Activated T-helper 17 cell treated with anti-CD3 and anti-CD28 coated beads, Interleukin-2, amount 50 U/mL, for 72 hours (primary cell): ENCODE data around the gene TMEM225B. TPM values are rescaled to one million over a fixed set of nuclear protein-coding genes. Genes with fewer than 3 reads are reported as not detected.
A peak's percentile ranks its signal among the peaks of the same experiment; 100 is the strongest.
"Not testable (repeated sequence)": the region's sequence is repeated elsewhere in the genome, so short reads cannot be mapped to it uniquely, and the experiment has no call there.

Experiments used
- ATAC-seq: fragments of 150-1000 bp; cut with Tn5 transposase; replicated peaks from 2 replicates; pipeline ENCODE4 v1.10.0; 2021; ENCODE audit warnings: mild to moderate bottlenecking, moderate library complexity
- H3K27ac Mint-ChIP-seq: one replicate; pipeline ENCODE4 v1.8.0; 2022; ENCODE audit warnings: mixed read lengths
- H3K27me3 Mint-ChIP-seq: one replicate; pipeline ENCODE4 v1.8.0; 2022; ENCODE audit warnings: mixed read lengths
- H3K36me3 Mint-ChIP-seq: one replicate; pipeline ENCODE4 v1.8.0; 2022; ENCODE audit warnings: low read depth, mild to moderate bottlenecking, mixed read lengths
- H3K4me1 Mint-ChIP-seq: one replicate; pipeline ENCODE4 v1.8.0; 2022; ENCODE audit warnings: mixed read lengths
- H3K4me3 Mint-ChIP-seq: one replicate; pipeline ENCODE4 v1.8.0; 2022; ENCODE audit warnings: mild to moderate bottlenecking, mixed read lengths
- H3K9me3 Mint-ChIP-seq: one replicate; pipeline ENCODE4 v1.8.0; 2022; ENCODE audit warnings: mixed read lengths
- total RNA-seq, 2 donors: library from RNA; stranded (reverse); gene quantifications; one replicate each; pipeline ENCODE4 v1.2.3, GENCODE V29; 2022

The TMEM225B gene
- total RNA-seq, 2 donors from 2014 or later: 0.86 to 4.4 TPM

- H3K4me1 Mint-ChIP-seq: peaks cover 49% of the 10 kb centered on the region
- H3K27ac Mint-ChIP-seq: peak overlapping the region; percentile 97
- no peaks in the 10 kb centered on the region for H3K27me3 Mint-ChIP-seq
- H3K9me3 Mint-ChIP-seq: no peaks in the 10 kb centered on the region
- H3K36me3 Mint-ChIP-seq: peaks cover 100% of the 10 kb centered on the region
- ATAC-seq: peak; percentile 64
- H3K4me3 Mint-ChIP-seq: peak overlapping the region; percentile 93
Measured at GRCh38 chr7:99623702-99624447, 25.8 kb downstream of the TMEM225B start.

GRCh38 chr7:99624484-99624883 lies 26.4 kb downstream of the TMEM225B start:
- Mint-ChIP-seq H3K27ac (peak overlapping the region; percentile 97), H3K9me3 (no peaks in the 10 kb centered on the region), H3K36me3 (peaks cover 100% of the 10 kb centered on the region), H3K4me3 (peak overlapping the region; percentile 93), H3K27me3 (no peaks in the 10 kb centered on the region), H3K4me1 (peaks cover 45% of the 10 kb centered on the region)
- ATAC-seq: peak; percentile 67

GRCh38 chr7:99625321-99625720 lies 27.3 kb downstream of the TMEM225B start:
- Mint-ChIP-seq H3K27ac (peak overlapping the region; percentile 97), H3K36me3 (peaks cover 100% of the 10 kb centered on the region), H3K4me3 (peak overlapping the region; percentile 93), H3K27me3 (no peaks in the 10 kb centered on the region), H3K9me3 (no peaks in the 10 kb centered on the region), H3K4me1 (peaks cover 44% of the 10 kb centered on the region)
- ATAC-seq: no peak

- peaks cover 100% of the 10 kb centered on the region for H3K36me3 Mint-ChIP-seq
- H3K4me3 Mint-ChIP-seq: peak overlapping the region; percentile 93
- no peak for ATAC-seq
- H3K27ac Mint-ChIP-seq: peak overlapping the region; percentile 97
- H3K4me1 Mint-ChIP-seq: peaks cover 44% of the 10 kb centered on the region
- no peaks in the 10 kb centered on the region for H3K27me3 Mint-ChIP-seq
- no peaks in the 10 kb centered on the region for H3K9me3 Mint-ChIP-seq
Measured at GRCh38 chr7:99625961-99626360, 27.9 kb downstream of the TMEM225B start.

GRCh38 chr7:99626661-99627060 lies 28.6 kb downstream of the TMEM225B start:
- Mint-ChIP-seq H3K9me3 (no peaks in the 10 kb centered on the region), H3K4me1 (peaks cover 51% of the 10 kb centered on the region), H3K36me3 (peaks cover 100% of the 10 kb centered on the region), H3K27ac (peak overlapping the region; percentile 97), H3K4me3 (peak overlapping the region; percentile 93), H3K27me3 (no peaks in the 10 kb centered on the region)
- ATAC-seq: no peak

GRCh38 chr7:99627513-99627912 lies 29.4 kb downstream of the TMEM225B start:
- no peaks in the 10 kb centered on the region for H3K27me3 Mint-ChIP-seq
- peak overlapping the region; percentile 93 for H3K4me3 Mint-ChIP-seq
- peaks cover 99% of the 10 kb centered on the region for H3K36me3 Mint-ChIP-seq
- ATAC-seq: no peak
- peaks cover 50% of the 10 kb centered on the region for H3K4me1 Mint-ChIP-seq
- H3K27ac Mint-ChIP-seq: no peak overlapping the region
- H3K9me3 Mint-ChIP-seq: no peaks in the 10 kb centered on the region

- Mint-ChIP-seq H3K4me3 (peak overlapping the region; percentile 4), H3K27me3 (no peaks in the 10 kb centered on the region), H3K27ac (peak overlapping the region; percentile 37), H3K9me3 (no peaks in the 10 kb centered on the region), H3K36me3 (peaks cover 99% of the 10 kb centered on the region), H3K4me1 (peaks cover 45% of the 10 kb centered on the region)
- no peak for ATAC-seq
Measured at GRCh38 chr7:99628471-99629465, 30.7 kb downstream of the TMEM225B start.

- H3K4me1 Mint-ChIP-seq: peaks cover 36% of the 10 kb centered on the region
- peaks cover 94% of the 10 kb centered on the region for H3K36me3 Mint-ChIP-seq
- H3K27ac Mint-ChIP-seq: peak overlapping the region; percentile 37
- no peak overlapping the region for H3K4me3 Mint-ChIP-seq
- no peak for ATAC-seq
- no peaks in the 10 kb centered on the region for H3K9me3 Mint-ChIP-seq
- no peaks in the 10 kb centered on the region for H3K27me3 Mint-ChIP-seq
Measured at GRCh38 chr7:99629643-99630042, 31.6 kb downstream of the TMEM225B start.

GRCh38 chr7:99631295-99632109 lies 33.4 kb downstream of the TMEM225B start:
- no peaks in the 10 kb centered on the region for H3K27me3 Mint-ChIP-seq
- peak; percentile 91 for ATAC-seq
- H3K36me3 Mint-ChIP-seq: peaks cover 83% of the 10 kb centered on the region
- H3K4me3 Mint-ChIP-seq: peak overlapping the region; percentile 45
- H3K9me3 Mint-ChIP-seq: no peaks in the 10 kb centered on the region
- peak overlapping the region; percentile 68 for H3K27ac Mint-ChIP-seq
- H3K4me1 Mint-ChIP-seq: peaks cover 30% of the 10 kb centered on the region

- H3K9me3 Mint-ChIP-seq, H3K27me3 Mint-ChIP-seq: not testable (repeated sequence)
- H3K4me3 Mint-ChIP-seq: peak overlapping the region; percentile 46
- H3K36me3 Mint-ChIP-seq: peaks cover 52% of the 10 kb centered on the region
- H3K4me1 Mint-ChIP-seq: peaks cover 42% of the 10 kb centered on the region
- peak overlapping the region; percentile 69 for H3K27ac Mint-ChIP-seq
- ATAC-seq: peak; percentile 93
Measured at GRCh38 chr7:99637414-99637813, 39.3 kb downstream of the TMEM225B start.

- Mint-ChIP-seq H3K36me3 (peaks cover 52% of the 10 kb centered on the region), H3K27me3 (no peaks in the 10 kb centered on the region), H3K9me3 (no peaks in the 10 kb centered on the region), H3K27ac (no peak overlapping the region), H3K4me3 (no peak overlapping the region), H3K4me1 (peaks cover 42% of the 10 kb centered on the region)
- no peak for ATAC-seq
Measured at GRCh38 chr7:99638731-99639130, 40.7 kb downstream of the TMEM225B start.

- Mint-ChIP-seq H3K4me1 (peaks cover 42% of the 10 kb centered on the region), H3K27ac (no peak overlapping the region), H3K4me3 (no peak overlapping the region), H3K9me3 (no peaks in the 10 kb centered on the region), H3K36me3 (peaks cover 54% of the 10 kb centered on the region), H3K27me3 (no peaks in the 10 kb centered on the region)
- ATAC-seq: no peak
Measured at GRCh38 chr7:99639267-99639666, 41.2 kb downstream of the TMEM225B start.

GRCh38 chr7:99642027-99642426 lies 44.0 kb downstream of the TMEM225B start:
- Mint-ChIP-seq H3K27ac (peak overlapping the region; percentile 48), H3K27me3 (no peaks in the 10 kb centered on the region), H3K9me3 (no peaks in the 10 kb centered on the region), H3K36me3 (peaks cover 74% of the 10 kb centered on the region), H3K4me3 (no peak overlapping the region), H3K4me1 (peaks cover 33% of the 10 kb centered on the region)
- peak; percentile 47 for ATAC-seq

GRCh38 chr7:99643464-99643863 lies 45.4 kb downstream of the TMEM225B start:
- H3K27ac Mint-ChIP-seq: no peak overlapping the region
- no peak for ATAC-seq
- peaks cover 36% of the 10 kb centered on the region for H3K4me1 Mint-ChIP-seq
- H3K27me3 Mint-ChIP-seq: no peaks in the 10 kb centered on the region
- no peak overlapping the region for H3K4me3 Mint-ChIP-seq
- H3K9me3 Mint-ChIP-seq: no peaks in the 10 kb centered on the region
- peaks cover 79% of the 10 kb centered on the region for H3K36me3 Mint-ChIP-seq
